ENCODE results near the gene CBFB. TPM values are rescaled to one million over a fixed set of nuclear protein-coding genes. Genes with fewer than 3 reads are reported as not detected.

CBFB gene
- total and polyA plus RNA-seq, 2 of the 4 experiments (the other 2 are of a cell fraction), result 44.2 to 48.0 TPM

DNA sequence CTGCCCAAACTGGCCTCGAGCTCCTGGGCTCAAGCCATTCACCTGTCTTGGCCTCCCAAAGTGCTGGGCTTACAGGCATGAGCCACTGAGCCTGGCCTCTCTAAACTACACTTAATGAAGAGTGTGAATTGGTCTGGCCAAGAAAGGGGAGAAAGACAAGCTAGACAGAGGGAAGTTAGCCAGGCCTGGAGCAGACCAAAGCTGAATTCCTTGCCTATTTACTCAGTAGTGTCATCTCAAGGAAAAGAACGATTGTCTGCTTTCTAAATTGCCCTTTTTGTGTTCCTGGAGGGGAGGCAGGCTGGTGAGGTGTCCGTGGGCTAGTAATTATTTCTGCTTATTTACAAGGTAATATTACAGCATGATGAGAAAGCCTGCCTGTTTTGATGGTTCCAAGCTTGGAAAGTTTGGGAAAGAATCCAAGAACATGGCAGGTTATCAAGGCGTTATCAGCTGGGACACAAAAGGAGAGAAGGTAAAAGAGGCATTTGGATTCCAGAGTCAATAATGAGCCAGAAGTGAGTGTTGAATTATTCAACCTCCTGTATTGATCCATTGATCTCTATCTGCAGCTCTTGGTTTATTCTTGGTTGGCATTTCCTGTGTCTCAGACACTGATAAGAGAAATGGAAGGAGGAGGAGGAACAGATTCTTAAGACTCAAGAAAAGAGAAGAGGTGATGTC is 6.3 kb upstream of the CBFB start (continued):
- TF ChIP-seq NFE2L2 (IDR thresholded peaks at IDR 0.05; ENCODE audit: low read depth, low read length), result no peak

DNA sequence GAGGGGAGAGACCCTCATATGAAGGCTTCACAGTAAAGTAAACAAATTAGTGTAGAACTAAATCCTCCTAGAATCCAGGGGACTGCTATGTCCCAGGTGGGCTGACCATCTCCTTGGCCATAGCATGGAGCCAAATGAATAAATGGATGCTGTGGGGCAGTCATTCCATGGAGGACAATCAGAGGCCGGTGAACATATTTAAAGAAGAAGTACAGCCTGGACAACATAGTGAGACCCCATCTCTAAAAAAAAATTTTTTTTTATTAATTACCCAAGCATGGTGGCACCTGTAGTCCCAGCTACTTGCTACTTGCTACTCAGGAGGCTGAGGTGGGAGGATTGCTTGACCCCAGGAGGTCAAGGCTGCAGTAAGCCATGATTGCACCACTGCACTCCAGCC is 5.3 kb upstream of the CBFB start:
- H3K4me2 ChIP-seq (ENCODE audit: low read depth, low read length), result no peak overlapping the region
- CTCF ChIA-PET, result no interaction called here
- no peaks in the 10 kb centered on the region for H3K27me3 ChIP-seq (ENCODE audit: control insufficient read depth, insufficient read depth, low read length)
- H2AK5ac ChIP-seq (ENCODE audit: low read depth, low read length), result no peak overlapping the region
- BruUV-seq (replicated peaks), result no TSS peak
- H3K79me1 ChIP-seq (ENCODE audit: low read depth in 1 of 2, low read length in 2 of 2), result peaks cover 5 to 7% of the 10 kb centered on the region in 2 experiments; a peak in 3 of 4 replicates
- no peak overlapping the region for H3K4ac ChIP-seq (ENCODE audit: low read depth, low read length)
- no peak overlapping the region for H2BK5ac ChIP-seq (ENCODE audit: low read depth, low read length, poor library complexity, severe bottlenecking)
- no peak overlapping the region for H3K23ac ChIP-seq (ENCODE audit: low read depth, low read length)
- H3K36me3 ChIP-seq (ENCODE audit: control insufficient read depth, insufficient read depth, low read length), result no peaks in the 10 kb centered on the region
- in situ Hi-C loops (cut with MboI; ENCODE audit: low sequenced_read_pairs) (no loop called here), intact Hi-C loops (cut with micrococcal nuclease) (no loop called here), dilution Hi-C loops (cut with HindIII; ENCODE audit: low sequenced_read_pairs, unreplicated experiment) (no loop called here)
- no peak overlapping the region for H4K5ac ChIP-seq (ENCODE audit: low read depth, low read length)
- no peak overlapping the region for H4K91ac ChIP-seq (ENCODE audit: insufficient read depth, low read depth, low read length)
- H3K4me1 ChIP-seq (ENCODE audit: control insufficient read depth, insufficient read depth, low read length), result peaks cover 9% of the 10 kb centered on the region
- no peak overlapping the region for H3K9ac ChIP-seq (ENCODE audit: low read depth, low read length)
- ATAC-seq (ENCODE audit: low read depth) (no peak), DNase-seq (no peak)
- H3K18ac ChIP-seq (ENCODE audit: low read depth, low read length), result no peak overlapping the region
- no peak overlapping the region for H4K8ac ChIP-seq (ENCODE audit: low read depth in 2 of 2, low read length in 2 of 2)
- POLR2A ChIA-PET (ENCODE audit: unreplicated experiment), result no interaction called here
- H2BK20ac ChIP-seq (ENCODE audit: low read depth, low read length), result no peak overlapping the region
- no peak overlapping the region for H3K27ac ChIP-seq (ENCODE audit: insufficient read depth, low read length)
- H3K9me1 ChIP-seq (ENCODE audit: insufficient read depth, low read length), result peaks cover 6% of the 10 kb centered on the region; the same call in 1 of the 2 replicates
- H3K56ac ChIP-seq (ENCODE audit: extremely low read depth, insufficient read depth, low read length), result no peak overlapping the region
- no peaks in the 10 kb centered on the region for H3K9me3 ChIP-seq (ENCODE audit: control insufficient read depth, insufficient read depth, low read length)
- H4K20me1 ChIP-seq (ENCODE audit: insufficient read depth, low read length), result no peaks in the 10 kb centered on the region
- no CpG with 5 or more reads among the region's 1 CpG for WGBS, 2 experiments (ENCODE audit: extremely low coverage in 2 of 2, insufficient read length in 1 of 2)
- no peak overlapping the region for H2BK120ac ChIP-seq (ENCODE audit: low read depth, low read length)
- H2AFZ ChIP-seq (replicated peaks; ENCODE audit: low read length, poor library complexity), result no peak overlapping the region
- no peak overlapping the region for H2BK15ac ChIP-seq (ENCODE audit: low read depth, low read length)
- no peak overlapping the region for H3K4me3 ChIP-seq (ENCODE audit: insufficient read depth, low read depth, low read length)
- no peak overlapping the region for H2AK9ac ChIP-seq (replicated peaks; ENCODE audit: low read depth, low read length, poor library complexity)
- no peak overlapping the region for H3K14ac ChIP-seq (replicated peaks; ENCODE audit: low read depth, low read length)
- TF ChIP-seq POLR2A (IDR thresholded peaks at IDR 0.05; ENCODE audit: low read depth, low read length), result no peak
- no peak for TF ChIP-seq RCOR1 (IDR thresholded peaks at IDR 0.05; ENCODE audit: insufficient replicate concordance, low read length)
- TF ChIP-seq CEBPB (IDR thresholded peaks at IDR 0.05; ENCODE audit: low read depth, low read length), result no peak
- TF ChIP-seq SMC3 (IDR thresholded peaks at IDR 0.05; ENCODE audit: low read depth, low read length), result no peak
- no peak for TF ChIP-seq MXI1 (IDR thresholded peaks at IDR 0.05; ENCODE audit: borderline replicate concordance, low read depth, low read length)
- TF ChIP-seq, protein P1, sequence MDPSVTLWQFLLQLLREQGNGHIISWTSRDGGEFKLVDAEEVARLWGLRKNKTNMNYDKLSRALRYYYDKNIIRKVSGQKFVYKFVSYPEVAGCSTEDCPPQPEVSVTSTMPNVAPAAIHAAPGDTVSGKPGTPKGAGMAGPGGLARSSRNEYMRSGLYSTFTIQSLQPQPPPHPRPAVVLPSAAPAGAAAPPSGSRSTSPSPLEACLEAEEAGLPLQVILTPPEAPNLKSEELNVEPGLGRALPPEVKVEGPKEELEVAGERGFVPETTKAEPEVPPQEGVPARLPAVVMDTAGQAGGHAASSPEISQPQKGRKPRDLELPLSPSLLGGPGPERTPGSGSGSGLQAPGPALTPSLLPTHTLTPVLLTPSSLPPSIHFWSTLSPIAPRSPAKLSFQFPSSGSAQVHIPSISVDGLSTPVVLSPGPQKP (IDR thresholded peaks at IDR 0.05; ENCODE audit: borderline replicate concordance, low read depth, low read length), result no peak
- no peak for TF ChIP-seq RAD21 (IDR thresholded peaks at IDR 0.05; ENCODE audit: low read length)
- no peak for TF ChIP-seq BHLHE40 (IDR thresholded peaks at IDR 0.05; ENCODE audit: low read depth, low read length)
- no peak for TF ChIP-seq RFX5 (IDR thresholded peaks at IDR 0.05; ENCODE audit: low read depth, low read length)
- TF ChIP-seq, protein P2, sequence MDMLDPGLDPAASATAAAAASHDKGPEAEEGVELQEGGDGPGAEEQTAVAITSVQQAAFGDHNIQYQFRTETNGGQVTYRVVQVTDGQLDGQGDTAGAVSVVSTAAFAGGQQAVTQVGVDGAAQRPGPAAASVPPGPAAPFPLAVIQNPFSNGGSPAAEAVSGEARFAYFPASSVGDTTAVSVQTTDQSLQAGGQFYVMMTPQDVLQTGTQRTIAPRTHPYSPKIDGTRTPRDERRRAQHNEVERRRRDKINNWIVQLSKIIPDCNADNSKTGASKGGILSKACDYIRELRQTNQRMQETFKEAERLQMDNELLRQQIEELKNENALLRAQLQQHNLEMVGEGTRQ (IDR thresholded peaks at IDR 0.05; ENCODE audit: low read depth, low read length), result no peak
- no peak for TF ChIP-seq MAFK (IDR thresholded peaks at IDR 0.05; ENCODE audit: low read depth, low read length)
- TF ChIP-seq MAZ (IDR thresholded peaks at IDR 0.05; ENCODE audit: borderline replicate concordance, low read depth, low read length), result no peak
- TF ChIP-seq, protein P3, sequence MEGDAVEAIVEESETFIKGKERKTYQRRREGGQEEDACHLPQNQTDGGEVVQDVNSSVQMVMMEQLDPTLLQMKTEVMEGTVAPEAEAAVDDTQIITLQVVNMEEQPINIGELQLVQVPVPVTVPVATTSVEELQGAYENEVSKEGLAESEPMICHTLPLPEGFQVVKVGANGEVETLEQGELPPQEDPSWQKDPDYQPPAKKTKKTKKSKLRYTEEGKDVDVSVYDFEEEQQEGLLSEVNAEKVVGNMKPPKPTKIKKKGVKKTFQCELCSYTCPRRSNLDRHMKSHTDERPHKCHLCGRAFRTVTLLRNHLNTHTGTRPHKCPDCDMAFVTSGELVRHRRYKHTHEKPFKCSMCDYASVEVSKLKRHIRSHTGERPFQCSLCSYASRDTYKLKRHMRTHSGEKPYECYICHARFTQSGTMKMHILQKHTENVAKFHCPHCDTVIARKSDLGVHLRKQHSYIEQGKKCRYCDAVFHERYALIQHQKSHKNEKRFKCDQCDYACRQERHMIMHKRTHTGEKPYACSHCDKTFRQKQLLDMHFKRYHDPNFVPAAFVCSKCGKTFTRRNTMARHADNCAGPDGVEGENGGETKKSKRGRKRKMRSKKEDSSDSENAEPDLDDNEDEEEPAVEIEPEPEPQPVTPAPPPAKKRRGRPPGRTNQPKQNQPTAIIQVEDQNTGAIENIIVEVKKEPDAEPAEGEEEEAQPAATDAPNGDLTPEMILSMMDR (conservative IDR thresholded peaks at IDR 0.05; ENCODE audit: low read depth, low read length), result no peak
- TF ChIP-seq NFE2L2 (IDR thresholded peaks at IDR 0.05; ENCODE audit: low read depth, low read length), result no peak

All from IMR-90 (cell line).